GM23338 (cell line): ENCODE results near the gene FGF4. TPM values are rescaled to one million over a fixed set of nuclear protein-coding genes. Genes with fewer than 3 reads are reported as not detected.

Experiments
- ATAC-seq: fragments of 200-7000 bp; cut with Tn5 transposase; 3 replicates; pipeline ENCODE4 v1.9.1; 2020
- DNase-seq: peaks from one replicate; pipeline ENCODE4 v3.0.0-alpha.2; 2015; ENCODE audit warnings: low spot score
- H2AFZ ChIP-seq: fragments of 200-600 bp; sonication (generic); 2 replicates; pipeline ENCODE4 v1.8.0; 2016; ENCODE audit warnings: antibody characterized with exemption, mild to moderate bottlenecking, moderate library complexity
- H3F3A ChIP-seq: fragments of 200-600 bp; sonication (generic); replicated peaks from 2 replicates; pipeline ENCODE4 v1.8.0; 2017; ENCODE audit warnings: antibody characterized with exemption, mixed run types, low read depth
- H3K27ac ChIP-seq: fragments of 200-600 bp; sonication (generic); 2 replicates; pipeline ENCODE4 v1.6.1; 2016; ENCODE audit warnings: low read depth
- H3K27me3 ChIP-seq: fragments of 200-600 bp; sonication (generic); 2 replicates; pipeline ENCODE4 v1.8.0; 2016; ENCODE audit warnings: mild to moderate bottlenecking, mixed run types, moderate library complexity; ENCODE audit not compliant: insufficient read depth
- H3K36me3 ChIP-seq: fragments of 200-600 bp; sonication (generic); 2 replicates; pipeline ENCODE4 v1.8.0; 2016; ENCODE audit warnings: mild to moderate bottlenecking; ENCODE audit not compliant: insufficient read depth
- H3K4me1 ChIP-seq: fragments of 200-600 bp; sonication (generic); 2 replicates; pipeline ENCODE4 v1.8.0; 2016; ENCODE audit warnings: mild to moderate bottlenecking, moderate library complexity; ENCODE audit not compliant: insufficient read depth
- H3K4me2 ChIP-seq: fragments of 200-600 bp; sonication (generic); 2 replicates; pipeline ENCODE4 v1.7.1; 2017; ENCODE audit warnings: mixed run types
- H3K4me3 ChIP-seq: fragments of 200-600 bp; sonication (generic); 2 replicates; pipeline ENCODE4 v1.6.1; 2016; ENCODE audit warnings: mixed run types
- H3K79me2 ChIP-seq: fragments of 200-600 bp; sonication (generic); replicated peaks from 2 replicates; pipeline ENCODE4 v1.8.0; 2017; ENCODE audit warnings: mild to moderate bottlenecking; ENCODE audit not compliant: insufficient read depth
- H3K9me2 ChIP-seq: fragments of 200-600 bp; sonication (generic); 2 replicates; pipeline ENCODE4 v1.8.0; 2017; ENCODE audit not compliant: insufficient read depth
- H4K20me1 ChIP-seq: fragments of 200-600 bp; sonication (generic); replicated peaks from 2 replicates; pipeline ENCODE4 v1.8.0; 2017; ENCODE audit warnings: mild to moderate bottlenecking; ENCODE audit not compliant: insufficient read depth
- H3K27ac Mint-ChIP-seq: 2 replicates; pipeline ENCODE4 v1.8.0; 2020; ENCODE audit warnings: inconsistent platforms, mild to moderate bottlenecking, moderate library complexity, mixed read lengths
- H3K27me3 Mint-ChIP-seq: 3 replicates; pipeline ENCODE4 v1.8.0; 2022; ENCODE audit warnings: low read depth, mild to moderate bottlenecking, moderate library complexity, mixed read lengths, inconsistent platforms; ENCODE audit not compliant: insufficient read depth, poor library complexity
- H3K36me3 Mint-ChIP-seq: 3 replicates; pipeline ENCODE4 v1.8.0; 2021; ENCODE audit warnings: low read depth, mild to moderate bottlenecking, inconsistent platforms, moderate library complexity, mixed read lengths
- H3K4me1 Mint-ChIP-seq: 3 replicates; pipeline ENCODE4 v1.8.0; 2020; ENCODE audit warnings: mild to moderate bottlenecking, inconsistent platforms, mixed read lengths
- H3K4me3 Mint-ChIP-seq: 3 replicates; pipeline ENCODE4 v1.8.0; 2021; ENCODE audit warnings: moderate library complexity, mild to moderate bottlenecking, inconsistent platforms, mixed read lengths
- H3K9me3 Mint-ChIP-seq: 3 replicates; pipeline ENCODE4 v1.8.0; 2020; ENCODE audit warnings: moderate library complexity, mild to moderate bottlenecking, inconsistent platforms, mixed read lengths
- CTCF ChIP-seq, 2 experiments: fragments of 200-600 bp in 1 of 2; sonication (generic) in 1 of 2; conservative IDR thresholded peaks; 2 replicates each; pipeline versions ENCODE4 v1.5.1 to v1.6.1; 2016 to 2017; ENCODE audit warnings: antibody characterized with exemption in 2 of 2, low read depth in 2 of 2, mild to moderate bottlenecking in 2 of 2, moderate library complexity in 1 of 2
- EZH2 ChIP-seq: fragments of 200-600 bp; sonication (generic); IDR thresholded peaks from one replicate; pipeline ENCODE4 v1.8.0; 2017; ENCODE audit warnings: antibody characterized with exemption, mild to moderate bottlenecking, low read depth; ENCODE audit not compliant: unreplicated experiment
- EZH2phosphoT487 ChIP-seq: fragments of 200-600 bp; sonication (generic); IDR thresholded peaks from one replicate; pipeline ENCODE4 v1.8.1; 2018; ENCODE audit warnings: antibody characterized with exemption; ENCODE audit not compliant: unreplicated experiment
- JUNB ChIP-seq: IDR thresholded peaks from one replicate; pipeline ENCODE4 v1.6.1; 2016; ENCODE audit warnings: antibody characterized with exemption; ENCODE audit not compliant: unreplicated experiment
- NANOG ChIP-seq: IDR thresholded peaks from 2 replicates; pipeline ENCODE4 v1.6.1; 2016; ENCODE audit warnings: antibody characterized with exemption, borderline replicate concordance
- POLR2AphosphoS5 ChIP-seq: IDR thresholded peaks from 2 replicates; pipeline ENCODE4 v1.6.1; 2016; ENCODE audit warnings: antibody characterized with exemption, low read depth
- ZNF331 ChIP-seq: fragments of 250-450 bp; sonication (Bioruptor Pico); IDR thresholded peaks from 2 replicates; pipeline ENCODE4 v1.5.0; 2020; ENCODE audit warnings: low read depth, mild to moderate bottlenecking, moderate library complexity
- polyA plus RNA-seq: library from polyadenylated mRNA; unstranded; fragments of >200 nt; fragmentation: Nextera tagmentation; extraction: Ambion mirVana; gene quantifications from 2 replicates; pipeline ENCODE4 v1.2.1, GENCODE V29; 2016
- total RNA-seq: library from RNA; depleted of rRNA; stranded (reverse); fragments of >200 nt; shearing (Covaris generic); gene quantifications from 2 replicates; pipeline ENCODE4 v1.2.3, GENCODE V29; 2014

Gene FGF4
- total and polyA plus RNA-seq, 2 experiments from 2014 or later, result 4.8 to 13.1 TPM

DNA sequence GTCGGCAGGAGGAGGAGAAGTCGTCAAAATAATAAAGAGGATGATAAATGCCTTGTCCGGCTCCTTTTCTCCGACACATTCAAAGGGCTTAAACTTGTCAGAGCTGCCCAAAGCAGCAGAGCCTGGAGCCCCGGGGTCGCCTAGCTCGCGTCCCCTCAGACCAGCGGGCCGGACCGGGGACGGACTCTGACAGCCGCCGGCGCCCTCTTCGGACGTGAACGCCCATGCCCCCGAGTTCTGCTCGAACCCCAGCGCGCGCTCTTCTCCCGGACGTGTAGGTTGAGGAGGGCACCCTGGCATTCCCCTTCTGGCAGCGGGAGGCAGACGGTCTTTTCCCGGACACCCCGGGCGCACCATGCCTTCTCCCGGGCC is 43.1 kb upstream of the FGF4 start:
- ATAC-seq (peak; percentile 24), DNase-seq (peak; percentile 48)

GRCh38 chr11:69817265-69818230 is 42.4 kb upstream of the FGF4 start:
- H3K36me3 ChIP-seq, result no peaks in the 10 kb centered on the region
- no peak overlapping the region for H3K27ac ChIP-seq
- Mint-ChIP-seq H3K27ac (no peak overlapping the region), H3K9me3 (peaks cover 3% of the 10 kb centered on the region), H3K4me1 (peaks cover 4% of the 10 kb centered on the region), H3K36me3 (no peaks in the 10 kb centered on the region; the same call in 2 of the 3 replicates), H3K27me3 (peaks cover 78% of the 10 kb centered on the region), H3K4me3 (peak overlapping the region; percentile 52; the same call in 2 of the 3 replicates)
- peak; percentile 45 for ATAC-seq
- H3K4me1 ChIP-seq, result peaks cover 8% of the 10 kb centered on the region; the same call in 1 of the 2 replicates
- H3K4me3 ChIP-seq, result peak overlapping the region; percentile 57
- no peaks in the 10 kb centered on the region for H3K79me2 ChIP-seq
- H4K20me1 ChIP-seq, result no peaks in the 10 kb centered on the region
- H2AFZ ChIP-seq, result peak overlapping the region; percentile 88
- DNase-seq, result peak; percentile 56
- H3K27me3 ChIP-seq, result peaks cover 78% of the 10 kb centered on the region
- H3F3A ChIP-seq, result no peaks in the 10 kb centered on the region
- H3K9me2 ChIP-seq, result no peaks in the 10 kb centered on the region
- H3K4me2 ChIP-seq, result peak overlapping the region; percentile 82
- TF ChIP-seq EZH2 (peak; percentile 75), ZNF331 (no peak), EZH2phosphoT487 (peak; percentile 35)

More for the DNA sequence above, 43.1 kb upstream of the FGF4 start:
- Histone ChIP-seq H3K27me3 (peaks cover 78% of the 10 kb centered on the region), H3K4me3 (peak overlapping the region; percentile 57), H3K9me2 (no peaks in the 10 kb centered on the region), H3K27ac (no peak overlapping the region), H3K4me2 (peak overlapping the region; percentile 82), H3F3A (no peaks in the 10 kb centered on the region), H3K4me1 (peaks cover 8% of the 10 kb centered on the region; the same call in 1 of the 2 replicates), H3K36me3 (no peaks in the 10 kb centered on the region), H4K20me1 (no peaks in the 10 kb centered on the region), H2AFZ (peak overlapping the region; percentile 88), H3K79me2 (no peaks in the 10 kb centered on the region)
- Mint-ChIP-seq H3K27ac (no peak overlapping the region), H3K4me3 (no peak overlapping the region; the same call in 2 of the 3 replicates), H3K9me3 (peaks cover 3% of the 10 kb centered on the region), H3K36me3 (no peaks in the 10 kb centered on the region; the same call in 2 of the 3 replicates), H3K4me1 (peaks cover 4% of the 10 kb centered on the region), H3K27me3 (peaks cover 78% of the 10 kb centered on the region)
- no peak for TF ChIP-seq POLR2AphosphoS5
- no peak for TF ChIP-seq CTCF (conservative IDR thresholded peaks at IDR 0.05; ENCODE audit: low read depth in 2 of 2)
- TF ChIP-seq ZNF331, result no peak
- no peak for TF ChIP-seq JUNB
- peak; percentile 0 for TF ChIP-seq EZH2
- no peak for TF ChIP-seq NANOG
